ENCODE data around the gene KAT5. TPM values are rescaled to one million over a fixed set of nuclear protein-coding genes. Genes with fewer than 3 reads are reported as not detected.

The KAT5 gene
- total RNA-seq, 2 donors from 2014 or later, result 48.5 to 48.8 TPM

DNA sequence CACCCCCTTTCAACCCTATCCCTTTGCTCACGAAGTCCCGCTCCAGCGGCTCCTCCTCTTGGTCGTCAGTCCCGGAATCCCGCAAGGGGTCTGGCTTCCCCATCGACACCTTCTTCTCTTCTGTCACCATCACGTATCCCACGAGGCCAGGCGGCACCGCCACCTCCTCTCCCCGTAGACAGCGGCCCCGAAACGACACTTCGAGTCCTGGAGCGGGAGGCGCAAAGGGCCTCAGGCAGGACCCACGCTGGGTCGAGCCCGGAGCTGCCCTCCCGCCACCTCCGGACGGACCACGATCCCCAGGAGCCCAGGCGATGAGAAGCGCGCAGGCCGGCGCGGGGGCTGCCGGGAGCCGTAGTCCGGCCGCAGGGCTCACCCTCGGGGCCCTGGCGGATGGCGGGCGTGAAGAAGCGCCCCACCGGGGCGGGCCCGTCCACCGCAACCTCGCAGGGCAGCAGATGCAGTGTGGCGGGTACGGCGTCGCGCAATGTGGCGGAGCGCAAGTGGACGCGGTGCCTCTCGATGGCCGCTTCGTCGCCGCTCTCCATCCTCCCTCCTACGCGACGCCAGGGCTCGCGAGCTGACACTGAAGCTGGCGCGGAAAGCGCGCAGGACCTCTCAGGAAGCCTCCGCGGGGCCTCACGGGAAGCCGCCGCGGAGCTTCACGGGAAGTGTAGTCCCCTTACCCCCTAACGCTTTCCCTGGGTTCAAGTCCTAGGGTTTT is 8.3 kb downstream of the KAT5 start, which contains the start of gene RNASEH2C:
TSS of gene RNASEH2C (minus strand) at position 588 of the 724 bp plus-strand sequence. CDS start at position 548, 40 bp downstream.
- Mint-ChIP-seq H3K27ac (peak within 1 kb of the TSS; percentile 94), H3K9me3 (no peaks in the 10 kb centered on the region), H3K4me3 (peak within 1 kb of the TSS; percentile 86), H3K4me1 (peaks cover 8% of the 10 kb centered on the region), H3K27me3 (ENCODE audit: insufficient read depth) (peaks cover 15% of the 10 kb centered on the region), H3K36me3 (ENCODE audit: low read depth) (peaks cover 37% of the 10 kb centered on the region)
- Histone ChIP-seq H3K27ac (ENCODE audit: low read depth, low read length) (peak within 1 kb of the TSS; percentile 60), H3K4me3 (ENCODE audit: low read length) (peak within 1 kb of the TSS; percentile 89), H3K4me1 (ENCODE audit: control insufficient read depth, insufficient read depth, low read length) (no peaks in the 10 kb centered on the region), H3K9me3 (ENCODE audit: control insufficient read depth, low read length) (no peaks in the 10 kb centered on the region), H3K27me3 (ENCODE audit: control insufficient read depth, insufficient read depth, low read length, poor library complexity, severe bottlenecking) (peaks cover 9% of the 10 kb centered on the region), H3K9ac (ENCODE audit: extremely low read depth, low read length, poor library complexity, severe bottlenecking) (peak within 1 kb of the TSS; percentile 64), H3K36me3 (ENCODE audit: control insufficient read depth, insufficient read depth, low read length) (peaks cover 35% of the 10 kb centered on the region)
- TF ChIP-seq CTCF (conservative IDR thresholded peaks at IDR 0.05), result peak; percentile 8
- WGBS, 2 experiments (ENCODE audit: insufficient coverage in 1 of 2, insufficient read length in 1 of 2), result 0 to 1% methylated on average over 22 to 75 of the region's 76 CpGs
- peak; percentile 90 for DNase-seq

DNA sequence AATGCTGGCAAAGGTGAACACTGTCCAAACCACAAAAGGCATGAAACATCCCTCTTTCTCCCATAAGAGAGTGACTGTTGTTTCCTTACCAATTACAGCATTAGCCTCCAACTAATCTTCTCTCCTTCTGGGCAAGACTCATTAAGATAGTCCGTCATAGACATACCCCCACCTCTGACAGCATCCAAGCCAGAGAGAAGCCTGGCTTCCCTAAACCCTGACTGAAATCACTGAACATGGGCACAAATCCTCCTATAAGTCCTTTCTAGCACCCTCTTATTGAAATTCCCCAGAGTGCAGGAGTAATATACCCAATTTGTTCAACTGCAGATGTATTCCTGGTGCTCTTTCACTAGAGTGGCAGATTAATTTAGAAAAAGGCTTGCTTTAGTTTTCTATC is 10.2 kb downstream of the KAT5 start:
- Histone ChIP-seq H3K9ac (ENCODE audit: extremely low read depth, low read length, poor library complexity, severe bottlenecking) (no peak overlapping the region), H3K4me1 (ENCODE audit: control insufficient read depth, insufficient read depth, low read length) (no peaks in the 10 kb centered on the region), H3K36me3 (ENCODE audit: control insufficient read depth, insufficient read depth, low read length) (peaks cover 20% of the 10 kb centered on the region), H3K27me3 (ENCODE audit: control insufficient read depth, insufficient read depth, low read length, poor library complexity, severe bottlenecking) (peaks cover 9% of the 10 kb centered on the region), H3K27ac (ENCODE audit: low read depth, low read length) (no peak overlapping the region), H3K4me3 (ENCODE audit: low read length) (no peak overlapping the region), H3K9me3 (ENCODE audit: control insufficient read depth, low read length) (no peaks in the 10 kb centered on the region)
- WGBS, 2 experiments (ENCODE audit: insufficient coverage in 1 of 2, insufficient read length in 1 of 2), result 95 to 100% methylated on average over 1 of the region's 1 CpG
- Mint-ChIP-seq H3K27me3 (ENCODE audit: insufficient read depth) (peaks cover 25% of the 10 kb centered on the region), H3K9me3 (no peaks in the 10 kb centered on the region), H3K36me3 (ENCODE audit: low read depth) (peaks cover 22% of the 10 kb centered on the region), H3K27ac (no peak overlapping the region), H3K4me1 (peaks cover 8% of the 10 kb centered on the region), H3K4me3 (no peak overlapping the region)
- no peak for TF ChIP-seq CTCF (conservative IDR thresholded peaks at IDR 0.05)
- no peak for DNase-seq

DNA sequence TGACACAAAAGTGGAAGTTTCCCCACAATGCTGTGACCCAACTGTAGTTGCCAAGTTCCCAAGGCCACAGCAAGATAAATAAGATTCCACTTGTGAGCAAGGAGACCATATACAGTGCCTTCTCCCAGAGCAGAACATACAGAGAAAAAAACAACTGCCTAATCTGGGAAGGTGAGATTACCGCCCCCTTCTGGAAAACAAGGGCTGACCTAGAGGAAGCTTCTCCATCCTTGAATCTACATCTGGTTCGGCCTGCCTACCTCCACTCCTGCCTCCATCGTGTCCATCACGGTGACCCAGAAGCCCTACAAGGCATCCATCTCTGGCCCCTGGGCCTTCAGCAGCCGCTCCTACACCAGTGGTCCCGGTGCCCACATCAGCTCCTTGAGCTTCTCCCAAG is 14.6 kb downstream of the KAT5 start:
- H3K9me3 ChIP-seq (ENCODE audit: control insufficient read depth, low read length), result no peaks in the 10 kb centered on the region
- Mint-ChIP-seq H3K27me3 (ENCODE audit: insufficient read depth) (peaks cover 36% of the 10 kb centered on the region), H3K4me1 (no peaks in the 10 kb centered on the region), H3K36me3 (ENCODE audit: low read depth) (no peaks in the 10 kb centered on the region), H3K27ac (no peak overlapping the region), H3K9me3 (peaks cover under 1% of the 10 kb centered on the region), H3K4me3 (no peak overlapping the region)
- H3K9ac ChIP-seq (ENCODE audit: extremely low read depth, low read length, poor library complexity, severe bottlenecking), result no peak overlapping the region
- DNase-seq, result no peak
- H3K36me3 ChIP-seq (ENCODE audit: control insufficient read depth, insufficient read depth, low read length), result no peaks in the 10 kb centered on the region
- no peak overlapping the region for H3K4me3 ChIP-seq (ENCODE audit: low read length)
- H3K4me1 ChIP-seq (ENCODE audit: control insufficient read depth, insufficient read depth, low read length), result no peaks in the 10 kb centered on the region
- peak; percentile 64 for TF ChIP-seq CTCF (conservative IDR thresholded peaks at IDR 0.05)
- 58 to 76% methylated on average over 3 to 6 of the region's 6 CpGs for WGBS, 2 experiments (ENCODE audit: insufficient coverage in 1 of 2, insufficient read length in 1 of 2)
- H3K27me3 ChIP-seq (ENCODE audit: control insufficient read depth, insufficient read depth, low read length, poor library complexity, severe bottlenecking), result peaks cover 9% of the 10 kb centered on the region
- H3K27ac ChIP-seq (ENCODE audit: low read depth, low read length), result no peak overlapping the region

Measured in endodermal cell (in vitro differentiated cells).